ENCODE data around the gene SLC16A14. TPM values are rescaled to one million over a fixed set of nuclear protein-coding genes. Genes with fewer than 3 reads are reported as not detected.

SLC16A14 gene
- total RNA-seq, 1 donor from 2014 or later = 9.1 TPM

GRCh38 chr2:230085201-230085600, 16.5 kb upstream of the SLC16A14 start:
- Mint-ChIP-seq H3K4me1 (ENCODE audit: unreplicated experiment) (no peaks in the 10 kb centered on the region), H3K9me3 (no peaks in the 10 kb centered on the region), H3K36me3 (no peaks in the 10 kb centered on the region), H3K27me3 (no peaks in the 10 kb centered on the region), H3K4me3 (no peak overlapping the region), H3K27ac (no peak overlapping the region)
- no peak for DNase-seq (ENCODE audit: extremely low spot score, unreplicated experiment)
- no peak for TF ChIP-seq CTCF (conservative IDR thresholded peaks at IDR 0.05)

GRCh38 chr2:230077851-230078547, 9.3 kb upstream of the SLC16A14 start:
- Mint-ChIP-seq H3K27me3 (no peaks in the 10 kb centered on the region), H3K27ac (no peak overlapping the region), H3K4me1 (ENCODE audit: unreplicated experiment) (no peaks in the 10 kb centered on the region), H3K36me3 (no peaks in the 10 kb centered on the region), H3K4me3 (no peak overlapping the region), H3K9me3 (no peaks in the 10 kb centered on the region)
- DNase-seq (ENCODE audit: extremely low spot score, unreplicated experiment) = no peak
- TF ChIP-seq CTCF (conservative IDR thresholded peaks at IDR 0.05) = no peak

GRCh38 chr2:230076819-230077218, 8.1 kb upstream of the SLC16A14 start:
- Mint-ChIP-seq H3K9me3 (no peaks in the 10 kb centered on the region), H3K27me3 (no peaks in the 10 kb centered on the region), H3K4me3 (no peak overlapping the region), H3K36me3 (no peaks in the 10 kb centered on the region), H3K27ac (no peak overlapping the region), H3K4me1 (ENCODE audit: unreplicated experiment) (no peaks in the 10 kb centered on the region)
- TF ChIP-seq CTCF (conservative IDR thresholded peaks at IDR 0.05) = no peak
- no peak for DNase-seq (ENCODE audit: extremely low spot score, unreplicated experiment)

GRCh38 chr2:230075988-230076631, 7.4 kb upstream of the SLC16A14 start:
- TF ChIP-seq CTCF (conservative IDR thresholded peaks at IDR 0.05) = peak; percentile 35
- H3K36me3 Mint-ChIP-seq = no peaks in the 10 kb centered on the region
- no peak for DNase-seq (ENCODE audit: extremely low spot score, unreplicated experiment)
- H3K4me1 Mint-ChIP-seq (ENCODE audit: unreplicated experiment) = no peaks in the 10 kb centered on the region
- H3K9me3 Mint-ChIP-seq = no peaks in the 10 kb centered on the region
- no peak overlapping the region for H3K4me3 Mint-ChIP-seq
- no peak overlapping the region for H3K27ac Mint-ChIP-seq
- no peaks in the 10 kb centered on the region for H3K27me3 Mint-ChIP-seq

GRCh38 chr2:230071421-230071820, 2.7 kb upstream of the SLC16A14 start:
- no peak overlapping the region for H3K4me3 Mint-ChIP-seq
- H3K27ac Mint-ChIP-seq = no peak overlapping the region

More at GRCh38 chr2:230071421-230071820, 2.7 kb upstream of the SLC16A14 start:
- no peaks in the 10 kb centered on the region for H3K4me1 Mint-ChIP-seq (ENCODE audit: unreplicated experiment)
- no peaks in the 10 kb centered on the region for H3K36me3 Mint-ChIP-seq
- DNase-seq (ENCODE audit: extremely low spot score, unreplicated experiment) = no peak
- no peak for TF ChIP-seq CTCF (conservative IDR thresholded peaks at IDR 0.05)
- H3K9me3 Mint-ChIP-seq = no peaks in the 10 kb centered on the region
- H3K27me3 Mint-ChIP-seq = peaks cover 12% of the 10 kb centered on the region

Data from type B pancreatic cell (in vitro differentiated cells).